Activated B cell treated with CpG ODN at 0.5 μM for 24 hours (primary cell): ENCODE results near the gene USP22. TPM values are rescaled to one million over a fixed set of nuclear protein-coding genes. Genes with fewer than 3 reads are reported as not detected.
A peak's percentile ranks its signal among the peaks of the same experiment; 100 is the strongest.

Source experiments
- ATAC-seq: fragments of 200-7000 bp; cut with Tn5 transposase; one replicate; pipeline ENCODE4 v1.10.0; 2021; ENCODE audit warnings: low read depth, mild to moderate bottlenecking, moderate library complexity
- CTCF ChIA-PET: fragments of 350-600 bp; sonication (Branson Sonifier 250); formaldehyde crosslinking; loops from one replicate; lab custom pipeline; 2021; ENCODE audit warnings: antibody characterized with exemption; lab: Charles Lee
- POLR2A ChIA-PET: fragments of 350-600 bp; sonication (Branson Sonifier 250); formaldehyde crosslinking; loops from one replicate; lab custom pipeline; 2021; ENCODE audit warnings: antibody characterized with exemption; lab: Charles Lee
- DNase-seq: peaks from one replicate; pipeline ENCODE4 v3.0.0; 2022
- H3K27ac Mint-ChIP-seq: one replicate; pipeline ENCODE4 v1.8.0; 2020; ENCODE audit warnings: mixed read lengths
- H3K27me3 Mint-ChIP-seq: one replicate; pipeline ENCODE4 v1.8.0; 2021; ENCODE audit warnings: mixed read lengths
- H3K36me3 Mint-ChIP-seq: one replicate; pipeline ENCODE4 v1.8.0; 2021; ENCODE audit warnings: low read depth, mixed read lengths
- H3K4me1 Mint-ChIP-seq: one replicate; pipeline ENCODE4 v1.8.0; 2021; ENCODE audit warnings: mixed read lengths
- H3K4me3 Mint-ChIP-seq: one replicate; pipeline ENCODE4 v1.8.0; 2020; ENCODE audit warnings: mild to moderate bottlenecking, mixed read lengths
- H3K9me3 Mint-ChIP-seq: one replicate; pipeline ENCODE4 v1.8.0; 2020; ENCODE audit warnings: mixed read lengths
- CTCF ChIP-seq: fragments of 200-600 bp; IDR thresholded peaks from one replicate; pipeline ENCODE4 v1.8.0; 2022; ENCODE audit warnings: antibody characterized with exemption, mild to moderate bottlenecking
- intact Hi-C: fragments of 100-400 bp; cut with micrococcal nuclease; formaldehyde crosslinking; loops from one replicate; pipeline ENCODE4 v1.15.1; 2024
- total RNA-seq: library from RNA; stranded (reverse); gene quantifications from 2 replicates; pipeline ENCODE4 v1.2.3, GENCODE V29; 2022

Gene USP22
- 128 and 156 TPM in 2 replicates for total RNA-seq

- POLR2A ChIA-PET, result interaction anchor here (0.6 to 3.2 kb wide), 27 partner anchors 8 to 1665 kb away, joined by 3 to 68 read pairs (median 5); partner anchors contain the start of genes AKAP10, DHRS7B, MAPK7 and TMEM11
- TF ChIP-seq CTCF, result no peak
- Mint-ChIP-seq H3K36me3 (peaks cover 14% of the 10 kb centered on the region), H3K4me1 (peaks cover 42% of the 10 kb centered on the region), H3K27ac (peak within 1 kb of the TSS; percentile 89), H3K27me3 (no peaks in the 10 kb centered on the region), H3K9me3 (no peaks in the 10 kb centered on the region), H3K4me3 (peak within 1 kb of the TSS; percentile 96)
- ATAC-seq, result peak; percentile 62
- DNase-seq, result peak; percentile 80
- CTCF ChIA-PET, result interaction anchor here (0.7 to 2.7 kb wide), 17 partner anchors 9 to 245 kb away, joined by 3 to 29 read pairs (median 5); no protein-coding TSS in a partner anchor
- intact Hi-C loops, result loop anchor here (1.0 to 5.0 kb wide), 13 partner anchors 8 to 1064 kb away; partner anchors contain the start of genes DHRS7B, NATD1 and TMEM11
These were observed at the start of gene USP22 for GRCh38 chr17:21042458-21043295. USP22 (minus strand) TSS chr17:21043011; CDS start chr17:21042835, 176 bp downstream.

GRCh38 chr17:21090902-21091618, 48.2 kb upstream of the USP22 start:
- H3K27ac Mint-ChIP-seq, result no peak overlapping the region
- intact Hi-C loops, result no loop called here
- H3K4me1 Mint-ChIP-seq, result peaks cover 15% of the 10 kb centered on the region
- no peak for TF ChIP-seq CTCF
- DNase-seq (no peak), ATAC-seq (no peak)
- no peaks in the 10 kb centered on the region for H3K9me3 Mint-ChIP-seq
- no peaks in the 10 kb centered on the region for H3K27me3 Mint-ChIP-seq
- CTCF ChIA-PET, result interaction anchor here (1.0 kb wide), 1 partner anchor 98 kb away, joined by 3 read pairs; no protein-coding TSS in a partner anchor
- no peak overlapping the region for H3K4me3 Mint-ChIP-seq
- POLR2A ChIA-PET, result interaction anchor here (0.9 to 1.2 kb wide), 2 partner anchors 9 to 48 kb away, joined by 4 to 5 read pairs; partner anchors contain the start of gene USP22
- H3K36me3 Mint-ChIP-seq, result no peaks in the 10 kb centered on the region

GRCh38 chr17:21089933-21090901, 47.4 kb upstream of the USP22 start:
- H3K27me3 Mint-ChIP-seq, result no peaks in the 10 kb centered on the region
- ChIA-PET CTCF (no interaction called here), POLR2A (interaction anchor here (0.6 to 0.8 kb wide), 2 partner anchors 9 to 235 kb away, joined by 3 to 5 read pairs; no protein-coding TSS in a partner anchor)
- peak overlapping the region; percentile 68 for H3K4me3 Mint-ChIP-seq
- ATAC-seq, result peak; percentile 73
- DNase-seq, result no peak
- intact Hi-C loops, result no loop called here
- no peaks in the 10 kb centered on the region for H3K9me3 Mint-ChIP-seq
- no peak for TF ChIP-seq CTCF
- peak overlapping the region; percentile 74 for H3K27ac Mint-ChIP-seq
- H3K36me3 Mint-ChIP-seq, result no peaks in the 10 kb centered on the region
- peaks cover 15% of the 10 kb centered on the region for H3K4me1 Mint-ChIP-seq

DNA sequence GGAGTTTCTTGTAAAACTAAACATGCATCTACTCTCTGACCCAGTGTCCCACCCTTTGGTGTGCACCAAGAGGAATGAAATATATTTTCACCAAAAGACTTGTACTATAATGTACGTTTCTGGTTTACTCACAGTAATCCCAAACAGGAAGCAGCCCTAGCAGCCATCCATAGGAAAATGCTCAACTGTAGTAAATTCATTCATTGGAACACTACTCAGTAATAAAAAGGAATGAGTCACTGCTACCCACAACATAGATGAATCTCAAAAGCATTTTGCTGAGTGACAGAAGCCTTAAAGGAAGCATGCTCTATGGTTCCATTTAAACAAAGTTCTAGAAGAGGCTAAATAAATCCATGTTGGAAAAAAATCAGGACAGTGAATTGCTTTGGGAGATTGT, 46.3 kb upstream of the USP22 start:
- Mint-ChIP-seq H3K9me3 (no peaks in the 10 kb centered on the region), H3K27ac (no peak overlapping the region), H3K27me3 (no peaks in the 10 kb centered on the region), H3K4me1 (peaks cover 15% of the 10 kb centered on the region), H3K4me3 (no peak overlapping the region), H3K36me3 (no peaks in the 10 kb centered on the region)
- no peak for TF ChIP-seq CTCF
- POLR2A ChIA-PET, result interaction anchor here (0.7 kb wide), 1 partner anchor 81 kb away, joined by 7 read pairs; no protein-coding TSS in a partner anchor
- no peak for ATAC-seq
- intact Hi-C loops, result no loop called here
- DNase-seq, result no peak
- CTCF ChIA-PET, result no interaction called here
